ENCODE results near the gene PEX10.

DNA sequence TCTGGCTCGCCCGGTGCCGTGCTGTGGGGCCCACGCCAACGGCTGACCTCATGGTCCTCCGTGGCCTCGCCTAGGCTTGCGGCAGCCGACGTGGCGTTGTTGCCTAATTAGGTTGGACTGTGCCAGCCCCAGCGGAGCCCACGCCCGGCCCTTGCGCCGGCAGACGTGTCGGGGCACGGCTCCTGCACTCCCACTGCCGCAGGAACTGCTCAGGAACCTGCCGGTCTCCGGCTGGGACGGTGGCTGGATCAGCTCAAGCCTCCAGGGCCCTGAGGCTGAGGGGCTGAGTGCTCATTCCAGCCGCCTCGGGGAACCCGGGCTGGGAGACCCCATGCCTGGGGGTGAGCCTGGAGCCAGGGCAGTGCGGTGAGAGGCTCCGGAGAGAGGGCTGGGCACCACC is 16.1 kb upstream of the PEX10 start:
- no peak for TF ChIP-seq GATA3 (IDR thresholded peaks at IDR 0.05; ENCODE audit: low read depth, low read length)
- no peak for TF ChIP-seq GATA2 (IDR thresholded peaks at IDR 0.05; ENCODE audit: low read depth, low read length)

All from SH-SY5Y (cell line).